ENCODE measurements around the gene MAP1LC3B2. TPM values are rescaled to one million over a fixed set of nuclear protein-coding genes. Genes with fewer than 3 reads are reported as not detected.

MAP1LC3B2 gene
- total RNA-seq = under 1 TPM; 0.90 to 0.97 TPM

GRCh38 chr12:116559162-116559935 lies at the start of gene MAP1LC3B2:
Gene MAP1LC3B2, plus strand, starts transcription at chr12:116559381. Its CDS starts 16,562 bp downstream, at chr12:116575943.
- H3K27me3 Mint-ChIP-seq = no peaks in the 10 kb centered on the region
- H3K4me3 Mint-ChIP-seq = peak within 1 kb of the TSS; percentile 78

GRCh38 chr12:116513944-116514343 lies 45.2 kb upstream of the MAP1LC3B2 start:
- H3K27me3 Mint-ChIP-seq = no peaks in the 10 kb centered on the region
- ATAC-seq (replicated peaks) = no peak
- H3K27ac Mint-ChIP-seq = no peak overlapping the region
- H3K36me3 Mint-ChIP-seq (ENCODE audit: low read depth) = no peaks in the 10 kb centered on the region
- no peaks in the 10 kb centered on the region for H3K4me1 Mint-ChIP-seq
- H3K4me3 Mint-ChIP-seq = no peak overlapping the region
- no peaks in the 10 kb centered on the region for H3K9me3 Mint-ChIP-seq

More at GRCh38 chr12:116559162-116559935, at the start of gene MAP1LC3B2:
- Mint-ChIP-seq H3K36me3 (ENCODE audit: low read depth) (no peaks in the 10 kb centered on the region), H3K4me1 (peaks cover 20% of the 10 kb centered on the region), H3K9me3 (peaks cover 7% of the 10 kb centered on the region), H3K27ac (peak within 1 kb of the TSS; percentile 72)
- ATAC-seq (replicated peaks) = peak; percentile 90

- H3K27me3 Mint-ChIP-seq = no peaks in the 10 kb centered on the region
- no peak for ATAC-seq (replicated peaks)
- H3K4me1 Mint-ChIP-seq = no peaks in the 10 kb centered on the region
- H3K4me3 Mint-ChIP-seq = no peak overlapping the region
- H3K36me3 Mint-ChIP-seq (ENCODE audit: low read depth) = no peaks in the 10 kb centered on the region
- no peak overlapping the region for H3K27ac Mint-ChIP-seq
- H3K9me3 Mint-ChIP-seq = no peaks in the 10 kb centered on the region
These were observed 43.5 kb upstream of the MAP1LC3B2 start for GRCh38 chr12:116515684-116516083.

- Mint-ChIP-seq H3K36me3 (ENCODE audit: low read depth) (no peaks in the 10 kb centered on the region), H3K27me3 (no peaks in the 10 kb centered on the region), H3K27ac (no peak overlapping the region), H3K9me3 (no peaks in the 10 kb centered on the region), H3K4me3 (no peak overlapping the region), H3K4me1 (peaks cover 7% of the 10 kb centered on the region)
- ATAC-seq (replicated peaks) = no peak
These were observed 42.5 kb upstream of the MAP1LC3B2 start for GRCh38 chr12:116516657-116517056.

GRCh38 chr12:116517431-116518045 lies 41.6 kb upstream of the MAP1LC3B2 start:
- Mint-ChIP-seq H3K9me3 (no peaks in the 10 kb centered on the region), H3K36me3 (ENCODE audit: low read depth) (no peaks in the 10 kb centered on the region), H3K27me3 (no peaks in the 10 kb centered on the region)

GRCh38 chr12:116520225-116520760 lies 38.9 kb upstream of the MAP1LC3B2 start:
- H3K4me3 Mint-ChIP-seq = no peak overlapping the region
- no peaks in the 10 kb centered on the region for H3K9me3 Mint-ChIP-seq
- no peaks in the 10 kb centered on the region for H3K36me3 Mint-ChIP-seq (ENCODE audit: low read depth)
- H3K27ac Mint-ChIP-seq = no peak overlapping the region
- peaks cover 7% of the 10 kb centered on the region for H3K4me1 Mint-ChIP-seq
- H3K27me3 Mint-ChIP-seq = peaks cover 2% of the 10 kb centered on the region
- no peak for ATAC-seq (replicated peaks)

More at GRCh38 chr12:116517431-116518045, 41.6 kb upstream of the MAP1LC3B2 start:
- peaks cover 7% of the 10 kb centered on the region for H3K4me1 Mint-ChIP-seq
- ATAC-seq (replicated peaks) = no peak
- no peak overlapping the region for H3K4me3 Mint-ChIP-seq
- no peak overlapping the region for H3K27ac Mint-ChIP-seq

- H3K9me3 Mint-ChIP-seq = no peaks in the 10 kb centered on the region
- peaks cover 5% of the 10 kb centered on the region for H3K27me3 Mint-ChIP-seq
- no peaks in the 10 kb centered on the region for H3K36me3 Mint-ChIP-seq (ENCODE audit: low read depth)
- no peak overlapping the region for H3K27ac Mint-ChIP-seq
- no peak for ATAC-seq (replicated peaks)
- H3K4me1 Mint-ChIP-seq = peaks cover 7% of the 10 kb centered on the region
- H3K4me3 Mint-ChIP-seq = no peak overlapping the region
These were observed 38.2 kb upstream of the MAP1LC3B2 start for GRCh38 chr12:116520801-116521471.

- Mint-ChIP-seq H3K4me3 (no peak overlapping the region), H3K27me3 (peaks cover 5% of the 10 kb centered on the region), H3K4me1 (peaks cover 7% of the 10 kb centered on the region), H3K36me3 (ENCODE audit: low read depth) (no peaks in the 10 kb centered on the region), H3K9me3 (no peaks in the 10 kb centered on the region), H3K27ac (no peak overlapping the region)
- no peak for ATAC-seq (replicated peaks)
These were observed 34.9 kb upstream of the MAP1LC3B2 start for GRCh38 chr12:116524311-116524710.

- Mint-ChIP-seq H3K27me3 (peaks cover 5% of the 10 kb centered on the region), H3K36me3 (ENCODE audit: low read depth) (no peaks in the 10 kb centered on the region), H3K27ac (no peak overlapping the region), H3K4me3 (no peak overlapping the region), H3K4me1 (peaks cover 7% of the 10 kb centered on the region), H3K9me3 (no peaks in the 10 kb centered on the region)
- ATAC-seq (replicated peaks) = no peak
These were observed 34.2 kb upstream of the MAP1LC3B2 start for GRCh38 chr12:116524964-116525379.

- ATAC-seq (replicated peaks) = no peak
- no peaks in the 10 kb centered on the region for H3K36me3 Mint-ChIP-seq (ENCODE audit: low read depth)
- H3K4me3 Mint-ChIP-seq = no peak overlapping the region
- peaks cover 7% of the 10 kb centered on the region for H3K4me1 Mint-ChIP-seq
- H3K9me3 Mint-ChIP-seq = no peaks in the 10 kb centered on the region
- no peak overlapping the region for H3K27ac Mint-ChIP-seq
- H3K27me3 Mint-ChIP-seq = peaks cover 5% of the 10 kb centered on the region
These were observed 33.7 kb upstream of the MAP1LC3B2 start for GRCh38 chr12:116525418-116526001.

- Mint-ChIP-seq H3K27ac (no peak overlapping the region), H3K36me3 (ENCODE audit: low read depth) (no peaks in the 10 kb centered on the region), H3K4me1 (no peaks in the 10 kb centered on the region), H3K9me3 (no peaks in the 10 kb centered on the region), H3K4me3 (no peak overlapping the region), H3K27me3 (peaks cover 5% of the 10 kb centered on the region)
- no peak for ATAC-seq (replicated peaks)
These were observed 31.1 kb upstream of the MAP1LC3B2 start for GRCh38 chr12:116528065-116528464.

GRCh38 chr12:116528498-116528897 lies 30.7 kb upstream of the MAP1LC3B2 start:
- H3K36me3 Mint-ChIP-seq (ENCODE audit: low read depth) = no peaks in the 10 kb centered on the region

GRCh38 chr12:116529048-116529447 lies 30.1 kb upstream of the MAP1LC3B2 start:
- Mint-ChIP-seq H3K9me3 (no peaks in the 10 kb centered on the region), H3K4me1 (peaks cover 4% of the 10 kb centered on the region), H3K27ac (no peak overlapping the region), H3K27me3 (peaks cover 5% of the 10 kb centered on the region), H3K36me3 (ENCODE audit: low read depth) (no peaks in the 10 kb centered on the region), H3K4me3 (no peak overlapping the region)
- ATAC-seq (replicated peaks) = no peak

More at GRCh38 chr12:116528498-116528897, 30.7 kb upstream of the MAP1LC3B2 start:
- Mint-ChIP-seq H3K27me3 (peaks cover 5% of the 10 kb centered on the region), H3K9me3 (no peaks in the 10 kb centered on the region), H3K4me3 (no peak overlapping the region), H3K27ac (no peak overlapping the region), H3K4me1 (peaks cover 2% of the 10 kb centered on the region)
- no peak for ATAC-seq (replicated peaks)

GRCh38 chr12:116529686-116530085 lies 29.5 kb upstream of the MAP1LC3B2 start:
- peaks cover 5% of the 10 kb centered on the region for H3K27me3 Mint-ChIP-seq
- no peak overlapping the region for H3K4me3 Mint-ChIP-seq

More at GRCh38 chr12:116529686-116530085, 29.5 kb upstream of the MAP1LC3B2 start:
- Mint-ChIP-seq H3K27ac (no peak overlapping the region), H3K36me3 (ENCODE audit: low read depth) (no peaks in the 10 kb centered on the region), H3K9me3 (no peaks in the 10 kb centered on the region), H3K4me1 (peaks cover 11% of the 10 kb centered on the region)
- no peak for ATAC-seq (replicated peaks)

All from activated T-helper 17 cell treated with anti-CD3 and anti-CD28 coated beads, Interleukin-2, amount 50 U/mL, for 72 hours (primary cell).